PFSK-1 (cell line): ENCODE results near the gene GPD1.

Experiments
- POLR2AphosphoS5 ChIP-seq: IDR thresholded peaks from 2 replicates; pipeline ENCODE4 v1.6.1; 2012; ENCODE audit warnings: low read depth, mild to moderate bottlenecking, control low read depth, low read length, moderate library complexity
- SIN3A ChIP-seq: IDR thresholded peaks from 2 replicates; pipeline ENCODE4 v1.6.1; 2012; ENCODE audit warnings: mild to moderate bottlenecking, low read length, moderate library complexity, borderline replicate concordance; ENCODE audit not compliant: insufficient read depth

DNA sequence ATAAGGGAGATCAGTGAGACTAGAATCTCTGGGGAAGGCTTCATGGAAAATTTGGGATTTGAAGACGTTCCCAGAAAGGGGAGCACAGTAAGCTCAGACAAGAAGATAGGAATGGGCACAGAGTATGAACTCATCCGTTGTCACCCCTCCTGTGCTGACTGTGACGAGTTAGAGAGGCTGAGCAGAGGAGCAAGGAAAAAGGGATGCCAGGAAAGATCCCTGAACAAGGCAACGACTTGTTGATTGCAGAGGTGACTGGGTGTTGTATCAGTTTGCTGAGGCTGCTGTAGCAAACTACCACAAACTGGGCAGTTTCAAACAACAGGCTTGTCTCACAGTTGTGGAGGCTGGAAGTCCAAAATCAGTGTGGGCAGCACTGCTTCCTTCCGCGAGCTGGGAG, 5.9 kb upstream of the GPD1 start:
- TF ChIP-seq POLR2AphosphoS5: no peak
- TF ChIP-seq SIN3A: no peak
